PC-9 (cell line): ENCODE data around the gene RPS3. TPM values are rescaled to one million over a fixed set of nuclear protein-coding genes. Genes with fewer than 3 reads are reported as not detected.

Source experiments
- BruUV-seq: library from RNA; stranded (reverse); fragments of 400-500 nt; replicated peaks from 2 replicates; lab custom pipeline; 2021; lab: Mats Ljungman, UMichigan
- CTCF ChIA-PET: fragments of 300-600 bp; sonication (Branson Sonifier 250); formaldehyde crosslinking; loops from one replicate; lab custom pipeline; 2022; ENCODE audit warnings: antibody characterized with exemption; lab: Charles Lee
- POLR2A ChIA-PET: fragments of 300-600 bp; sonication (Branson Sonifier 250); formaldehyde crosslinking; loops from one replicate; lab custom pipeline; 2022; ENCODE audit warnings: antibody characterized with exemption; ENCODE audit not compliant: unreplicated experiment; lab: Charles Lee
- DNase-seq, 2 experiments: peaks; one replicate each; pipeline versions ENCODE4 v3.0.0 to v3.0.0-alpha.2; 2015 to 2022; ENCODE audit warnings: mixed read lengths in 1 of 2
- H2AFZ ChIP-seq: fragments of 200-600 bp; sonication (generic); 2 replicates; pipeline ENCODE4 v1.8.1; 2017; ENCODE audit warnings: antibody characterized with exemption
- H3F3A ChIP-seq: fragments of 200-600 bp; sonication (generic); 2 replicates; pipeline ENCODE4 v1.8.1; 2017; ENCODE audit warnings: antibody characterized with exemption, mild to moderate bottlenecking, low read depth; ENCODE audit not compliant: insufficient read depth
- H3K27ac ChIP-seq: fragments of 200-600 bp; sonication (generic); 2 replicates; pipeline ENCODE4 v1.6.1; 2016; ENCODE audit warnings: mixed run types
- H3K27me3 ChIP-seq: fragments of 200-600 bp; sonication (generic); 2 replicates; pipeline ENCODE4 v1.6.1; 2016; ENCODE audit warnings: low read depth, mixed run types; ENCODE audit not compliant: insufficient read depth
- H3K36me3 ChIP-seq: fragments of 200-600 bp; sonication (generic); 2 replicates; pipeline ENCODE4 v1.6.1; 2016; ENCODE audit warnings: low read depth, mixed run types
- H3K4me1 ChIP-seq: fragments of 200-600 bp; sonication (generic); replicated peaks from 2 replicates; pipeline ENCODE4 v1.6.1; 2016; ENCODE audit warnings: mixed run types; ENCODE audit not compliant: insufficient read depth
- H3K4me2 ChIP-seq: fragments of 200-600 bp; sonication (generic); 2 replicates; pipeline ENCODE4 v1.6.1; 2017; ENCODE audit warnings: mixed run types
- H3K4me3 ChIP-seq: fragments of 200-600 bp; sonication (generic); 2 replicates; pipeline ENCODE4 v1.6.1; 2016; ENCODE audit warnings: mixed run types
- H3K79me2 ChIP-seq: fragments of 200-600 bp; sonication (generic); 2 replicates; pipeline ENCODE4 v1.6.1; 2017; ENCODE audit warnings: low read depth, mixed run types
- H3K9me2 ChIP-seq: fragments of 200-600 bp; sonication (generic); 2 replicates; pipeline ENCODE4 v1.8.1; 2017; ENCODE audit warnings: mild to moderate bottlenecking; ENCODE audit not compliant: insufficient read depth
- H3K9me3 ChIP-seq: fragments of 200-600 bp; sonication (generic); 2 replicates; pipeline ENCODE4 v1.8.1; 2016; ENCODE audit warnings: low read depth; ENCODE audit not compliant: insufficient read depth
- H4K20me1 ChIP-seq: fragments of 200-600 bp; sonication (generic); 2 replicates; pipeline ENCODE4 v1.8.1; 2017; ENCODE audit not compliant: insufficient read depth
- CTCF ChIP-seq: fragments of 200-600 bp; sonication (generic); conservative IDR thresholded peaks from 2 replicates; pipeline ENCODE4 v1.6.1; 2017; ENCODE audit warnings: mixed run types, antibody characterized with exemption, mild to moderate bottlenecking, moderate library complexity
- EZH2 ChIP-seq: fragments of 200-600 bp; sonication (generic); IDR thresholded peaks from 2 replicates; pipeline ENCODE4 v1.8.0; 2017; ENCODE audit warnings: antibody characterized with exemption, low read depth
- intact Hi-C: fragments of 100-400 bp; cut with micrococcal nuclease; formaldehyde crosslinking; loops from one replicate; pipeline ENCODE4 v1.10.0; 2022; ENCODE audit not compliant: unreplicated experiment
- total RNA-seq: library from RNA; stranded (reverse); gene quantifications from 2 replicates; pipeline ENCODE4 v1.2.3, GENCODE V29; 2021

RPS3 gene
- total RNA-seq, 1 experiment from 2014 or later, result 4,011 TPM

GRCh38 chr11:75424396-75424795, 25.1 kb downstream of the RPS3 start:
- no peak for TF ChIP-seq EZH2
- no peak for TF ChIP-seq CTCF
- Histone ChIP-seq H3K4me2 (no peak overlapping the region), H2AFZ (no peak overlapping the region), H3K9me3 (no peaks in the 10 kb centered on the region), H3K9me2 (no peaks in the 10 kb centered on the region), H3K79me2 (no peaks in the 10 kb centered on the region), H3K4me1 (peaks cover 32% of the 10 kb centered on the region), H3K27ac (no peak overlapping the region), H3K36me3 (no peaks in the 10 kb centered on the region; the same call in 1 of the 2 replicates), H3K4me3 (no peak overlapping the region), H3K27me3 (no peaks in the 10 kb centered on the region), H4K20me1 (no peaks in the 10 kb centered on the region), H3F3A (peaks cover 42% of the 10 kb centered on the region)
- BruUV-seq, result no TSS peak
- DNase-seq, result no peak
- ChIA-PET CTCF (interaction anchor here (0.7 kb wide), 1 partner anchor 445 kb away, joined by 16 read pairs; no protein-coding TSS in a partner anchor), POLR2A (no interaction called here)
- intact Hi-C loops, result no loop called here

GRCh38 chr11:75425422-75425821, 26.1 kb downstream of the RPS3 start:
- BruUV-seq, result no TSS peak
- H3K36me3 ChIP-seq, result no peaks in the 10 kb centered on the region; the same call in 1 of the 2 replicates
- intact Hi-C loops, result no loop called here
- H3F3A ChIP-seq, result peaks cover 46% of the 10 kb centered on the region
- H4K20me1 ChIP-seq, result no peaks in the 10 kb centered on the region
- H3K27me3 ChIP-seq, result no peaks in the 10 kb centered on the region
- H3K27ac ChIP-seq, result no peak overlapping the region
- no peak for DNase-seq
- H3K79me2 ChIP-seq, result no peaks in the 10 kb centered on the region
- ChIA-PET POLR2A (no interaction called here), CTCF (interaction anchor here (0.6 kb wide), 1 partner anchor 41 kb away, joined by 3 read pairs; no protein-coding TSS in a partner anchor)
- no peak overlapping the region for H3K4me3 ChIP-seq
- no peak for TF ChIP-seq EZH2
- TF ChIP-seq CTCF, result no peak; the same call in 1 of the 2 replicates
- H3K9me3 ChIP-seq, result no peaks in the 10 kb centered on the region
- H3K4me2 ChIP-seq, result no peak overlapping the region
- peaks cover 30% of the 10 kb centered on the region for H3K4me1 ChIP-seq
- no peak overlapping the region for H2AFZ ChIP-seq
- H3K9me2 ChIP-seq, result no peaks in the 10 kb centered on the region

- Histone ChIP-seq H2AFZ (no peak overlapping the region), H3K4me2 (no peak overlapping the region), H3K27me3 (no peaks in the 10 kb centered on the region), H4K20me1 (no peaks in the 10 kb centered on the region), H3K4me1 (peaks cover 30% of the 10 kb centered on the region), H3F3A (peaks cover 48% of the 10 kb centered on the region), H3K36me3 (no peaks in the 10 kb centered on the region; the same call in 1 of the 2 replicates), H3K9me2 (no peaks in the 10 kb centered on the region), H3K79me2 (no peaks in the 10 kb centered on the region), H3K9me3 (no peaks in the 10 kb centered on the region), H3K4me3 (no peak overlapping the region), H3K27ac (no peak overlapping the region)
- POLR2A ChIA-PET, result no interaction called here
- TF ChIP-seq EZH2 (no peak), CTCF (no peak)
- no TSS peak for BruUV-seq
- intact Hi-C loops, result no loop called here
- CTCF ChIA-PET, result no interaction called here
- DNase-seq, result no peak
Observed at GRCh38 chr11:75426720-75427086, 27.4 kb downstream of the RPS3 start.
